Measurements from ENCODE around the gene SLC7A10. TPM values are rescaled to one million over a fixed set of nuclear protein-coding genes. Genes with fewer than 3 reads are reported as not detected.
A peak's percentile ranks its signal among the peaks of the same experiment; 100 is the strongest.

SLC7A10 gene
- total RNA-seq, 2 experiments from 2014 or later: not detected

DNA sequence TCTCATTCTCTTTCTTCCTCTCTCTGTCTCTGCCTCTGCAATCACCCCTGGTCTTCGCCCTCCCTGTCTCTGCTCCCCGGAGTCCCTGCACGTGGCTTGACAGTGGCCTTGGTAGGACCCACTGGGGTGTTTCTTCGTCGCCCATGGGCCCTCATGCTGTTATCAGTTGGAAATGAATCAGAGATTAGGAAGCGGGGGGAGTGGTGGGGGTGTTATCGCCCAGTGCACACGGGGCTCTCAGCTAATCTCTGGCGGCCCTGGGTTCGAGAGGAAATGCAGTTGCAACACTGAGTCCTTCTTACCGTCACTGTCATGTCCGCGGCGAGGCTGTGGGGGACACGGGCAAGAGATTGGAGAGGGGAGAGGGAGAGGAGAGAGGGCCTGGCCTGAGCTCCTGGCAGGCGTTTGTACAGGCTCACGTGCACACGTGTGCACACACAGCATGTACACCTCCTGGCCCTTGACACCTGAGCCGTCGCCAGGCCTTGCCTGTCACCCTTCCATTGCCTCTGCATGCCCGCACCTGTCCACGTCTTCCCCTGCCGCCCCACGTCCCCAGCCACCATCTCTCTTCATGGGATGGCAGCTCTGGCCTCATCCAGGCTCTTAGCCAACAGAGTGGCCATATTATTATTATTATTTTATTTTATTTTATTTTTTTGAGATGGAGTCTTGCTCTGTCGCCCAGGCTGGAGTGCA, 37.8 kb upstream of the SLC7A10 start:
- POLR2A ChIA-PET: no interaction called here
- Mint-ChIP-seq H3K9me3 (no peaks in the 10 kb centered on the region), H3K27ac (peak overlapping the region; percentile 61), H3K4me3 (no peak overlapping the region), H3K4me1 (peaks cover 11% of the 10 kb centered on the region), H3K27me3 (peaks cover 9% of the 10 kb centered on the region), H3K36me3 (no peaks in the 10 kb centered on the region)
- DNase-seq (no peak), ATAC-seq (ENCODE audit: low read depth) (no peak)

DNA sequence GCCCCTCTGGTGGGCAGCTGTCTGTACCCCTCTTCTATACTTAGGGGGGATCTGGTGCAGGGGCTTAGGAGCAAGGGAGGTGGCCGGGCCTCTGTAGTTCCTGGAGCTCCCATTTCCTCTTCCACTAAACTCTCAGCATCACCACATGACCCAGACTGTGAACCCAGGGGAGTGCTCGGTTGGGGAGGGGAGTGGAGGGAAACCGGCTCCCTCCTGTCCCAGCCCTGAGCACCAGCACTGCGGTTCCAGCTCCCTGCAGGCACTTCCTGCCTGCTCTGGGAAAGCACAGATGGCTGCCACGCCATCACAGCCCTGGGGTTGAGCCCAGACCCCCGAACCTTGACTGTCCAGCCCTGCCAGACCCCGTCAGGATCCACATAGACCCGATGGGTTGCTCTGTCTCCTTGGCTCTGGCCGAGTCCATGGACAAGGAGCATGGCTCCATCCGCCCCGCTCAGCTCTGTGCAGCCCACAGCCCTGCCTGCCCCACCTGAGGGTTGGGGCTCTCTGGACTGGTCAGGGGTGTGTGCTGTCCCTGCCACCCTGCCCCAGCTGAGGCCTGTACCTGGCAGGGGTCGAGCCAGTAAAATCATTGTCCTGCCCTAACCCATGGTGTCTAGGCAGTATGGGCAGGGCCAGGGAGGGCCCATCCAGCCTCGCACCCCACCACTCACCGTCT, 36.0 kb upstream of the SLC7A10 start:
- H3K27me3 Mint-ChIP-seq: peaks cover 13% of the 10 kb centered on the region
- no peaks in the 10 kb centered on the region for H3K36me3 Mint-ChIP-seq
- no peaks in the 10 kb centered on the region for H3K9me3 Mint-ChIP-seq
- peaks cover 11% of the 10 kb centered on the region for H3K4me1 Mint-ChIP-seq
- ATAC-seq (ENCODE audit: low read depth) (no peak), DNase-seq (no peak)
- POLR2A ChIA-PET: no interaction called here
- no peak overlapping the region for H3K4me3 Mint-ChIP-seq
- H3K27ac Mint-ChIP-seq: no peak overlapping the region

DNA sequence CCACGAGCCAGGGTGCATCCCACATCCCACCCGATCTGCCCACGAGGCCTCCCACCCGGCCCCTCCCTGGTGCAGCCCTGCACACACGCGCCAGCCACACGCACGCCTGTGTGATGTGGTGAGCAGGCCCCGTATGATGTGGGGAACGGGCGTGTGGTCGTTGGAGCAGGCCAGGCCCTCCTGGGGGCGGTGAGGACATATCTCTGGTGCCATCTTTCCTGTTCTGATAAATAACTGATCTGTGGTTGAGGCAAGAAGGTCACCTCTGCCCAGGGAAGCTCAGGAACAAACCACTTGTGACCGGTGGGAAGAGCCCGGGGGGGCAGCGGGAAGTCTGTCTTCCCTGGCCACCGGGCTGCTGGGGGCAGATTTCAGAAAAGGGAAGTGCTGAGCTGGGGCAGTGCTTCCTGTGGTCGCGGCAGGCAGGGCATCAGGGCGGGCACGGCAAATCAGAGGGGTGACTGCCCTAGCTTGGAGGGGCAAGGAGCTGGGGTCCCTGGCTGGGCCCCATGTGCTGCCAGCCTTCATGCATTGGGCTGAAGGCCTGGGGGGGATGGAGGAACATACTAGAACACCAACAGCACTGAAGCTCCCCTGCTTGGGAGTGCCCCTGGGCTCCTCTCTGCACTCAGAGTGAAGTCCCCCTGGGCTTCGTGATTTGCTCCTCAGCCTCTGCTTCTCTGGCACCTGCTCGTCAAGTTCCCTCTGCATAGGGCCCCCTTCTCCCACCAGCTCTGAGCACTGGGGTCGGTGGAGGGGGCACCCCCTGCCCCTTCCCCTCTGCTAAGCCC, 35.2 kb upstream of the SLC7A10 start:
- Mint-ChIP-seq H3K27ac (peak overlapping the region; percentile 31), H3K9me3 (no peaks in the 10 kb centered on the region), H3K4me3 (peak overlapping the region; percentile 43), H3K36me3 (no peaks in the 10 kb centered on the region), H3K27me3 (peaks cover 13% of the 10 kb centered on the region), H3K4me1 (peaks cover 11% of the 10 kb centered on the region)
- no peak for DNase-seq
- POLR2A ChIA-PET: interaction anchor here (0.5 kb wide), 1 partner anchor 64 kb away, joined by 3 read pairs; no protein-coding TSS in a partner anchor
- peak; percentile 55 for ATAC-seq (ENCODE audit: low read depth)

DNA sequence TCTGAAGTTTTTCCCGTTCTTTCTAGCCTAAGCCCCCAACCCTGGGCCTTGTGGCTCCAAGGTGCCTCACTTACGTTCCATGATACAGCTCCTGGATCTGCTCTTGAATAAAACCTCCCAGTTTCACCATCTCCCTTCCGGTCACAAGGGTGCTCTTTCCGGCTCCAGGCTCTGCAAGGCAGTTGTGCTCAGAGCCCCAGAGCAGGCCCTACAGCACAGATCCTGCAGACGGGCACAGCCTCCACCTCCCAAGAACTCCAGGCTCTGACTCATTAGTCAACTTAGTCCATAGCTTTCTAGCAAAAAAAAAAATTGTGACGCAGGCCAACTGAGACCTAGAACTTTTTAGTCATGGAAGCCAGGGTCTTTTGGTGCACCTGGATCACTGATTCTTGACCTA, 33.9 kb upstream of the SLC7A10 start:
- H3K9me3 Mint-ChIP-seq: no peaks in the 10 kb centered on the region
- ATAC-seq (ENCODE audit: low read depth) (no peak), DNase-seq (no peak)
- peaks cover 13% of the 10 kb centered on the region for H3K27me3 Mint-ChIP-seq
- H3K36me3 Mint-ChIP-seq: no peaks in the 10 kb centered on the region
- no peak overlapping the region for H3K4me3 Mint-ChIP-seq
- H3K27ac Mint-ChIP-seq: no peak overlapping the region
- POLR2A ChIA-PET: no interaction called here
- peaks cover 11% of the 10 kb centered on the region for H3K4me1 Mint-ChIP-seq

DNA sequence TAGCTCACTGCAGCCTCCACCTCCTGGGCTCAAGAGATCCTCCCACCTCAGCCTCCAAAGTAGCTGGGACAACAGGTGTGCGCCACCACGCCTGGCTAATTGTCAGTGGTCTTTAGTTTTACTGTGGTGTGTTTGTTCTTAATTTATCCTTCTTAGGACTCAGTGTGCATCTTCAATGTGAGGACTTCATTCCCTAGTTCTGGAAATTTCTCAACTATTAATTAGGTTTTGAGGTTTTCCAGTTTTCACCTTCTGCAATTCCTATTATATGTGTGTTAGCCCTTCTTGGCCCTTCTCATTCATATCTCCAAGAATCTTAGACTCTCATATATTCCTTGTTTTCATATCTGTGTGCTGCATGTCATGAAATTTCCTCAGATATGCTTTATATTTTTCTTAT, 32.2 kb upstream of the SLC7A10 start:
- no peaks in the 10 kb centered on the region for H3K36me3 Mint-ChIP-seq

DNA sequence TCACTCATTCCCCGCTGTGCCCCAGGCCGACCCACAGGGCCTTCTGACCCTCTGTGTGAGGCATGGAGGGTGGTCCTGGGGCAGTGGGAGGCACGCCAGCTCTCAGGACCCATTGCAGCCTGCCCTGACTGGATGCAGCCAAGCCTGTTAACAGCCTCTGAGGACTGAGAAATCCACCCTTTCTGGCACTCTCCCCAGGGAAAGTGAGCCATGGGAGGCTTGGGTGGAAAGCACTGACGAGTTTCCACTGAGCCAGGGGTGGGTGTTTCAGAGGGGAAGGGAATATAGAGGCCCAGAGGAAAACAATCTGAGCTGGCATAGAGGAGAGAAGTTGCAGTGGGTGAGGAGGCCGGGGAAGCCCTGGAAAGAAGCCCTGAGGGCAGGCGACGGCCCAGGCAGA, 30.6 kb upstream of the SLC7A10 start:
- H3K27ac Mint-ChIP-seq: no peak overlapping the region
- H3K4me3 Mint-ChIP-seq: no peak overlapping the region
- no peaks in the 10 kb centered on the region for H3K9me3 Mint-ChIP-seq
- POLR2A ChIA-PET: no interaction called here
- peaks cover 10% of the 10 kb centered on the region for H3K4me1 Mint-ChIP-seq
- DNase-seq: no peak
- H3K36me3 Mint-ChIP-seq: no peaks in the 10 kb centered on the region
- peaks cover 11% of the 10 kb centered on the region for H3K27me3 Mint-ChIP-seq
- ATAC-seq (ENCODE audit: low read depth): no peak

More for the DNA sequence above, 32.2 kb upstream of the SLC7A10 start:
- Mint-ChIP-seq H3K27ac (no peak overlapping the region), H3K9me3 (no peaks in the 10 kb centered on the region), H3K4me3 (no peak overlapping the region), H3K4me1 (peaks cover 11% of the 10 kb centered on the region), H3K27me3 (peaks cover 11% of the 10 kb centered on the region)
- DNase-seq (no peak), ATAC-seq (ENCODE audit: low read depth) (no peak)
- POLR2A ChIA-PET: no interaction called here

DNA sequence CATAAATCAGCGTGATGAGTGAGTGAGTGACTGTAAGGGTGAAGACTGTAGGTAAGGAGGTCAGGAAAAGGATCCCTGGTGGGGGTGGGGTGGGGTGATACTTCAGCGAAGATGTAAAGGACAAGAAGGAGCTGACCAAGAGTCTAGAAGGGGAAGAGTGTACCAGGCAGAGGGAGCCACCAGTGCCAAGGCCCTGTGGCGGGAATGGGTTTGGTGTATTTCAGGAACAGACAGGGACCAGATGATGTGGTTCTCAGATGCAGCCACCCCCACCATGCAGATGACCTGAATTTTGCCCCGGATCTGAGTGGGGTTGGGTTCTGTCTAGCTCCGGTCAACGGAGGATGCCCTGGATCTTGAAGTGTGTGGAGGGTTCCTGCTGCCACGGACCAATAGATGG, 30.1 kb upstream of the SLC7A10 start:
- POLR2A ChIA-PET: no interaction called here
- no peak for ATAC-seq (ENCODE audit: low read depth)
- no peak for DNase-seq
- no peaks in the 10 kb centered on the region for H3K9me3 Mint-ChIP-seq
- peaks cover 11% of the 10 kb centered on the region for H3K27me3 Mint-ChIP-seq
- no peaks in the 10 kb centered on the region for H3K36me3 Mint-ChIP-seq
- H3K4me3 Mint-ChIP-seq: no peak overlapping the region
- peaks cover 5% of the 10 kb centered on the region for H3K4me1 Mint-ChIP-seq
- H3K27ac Mint-ChIP-seq: no peak overlapping the region

DNA sequence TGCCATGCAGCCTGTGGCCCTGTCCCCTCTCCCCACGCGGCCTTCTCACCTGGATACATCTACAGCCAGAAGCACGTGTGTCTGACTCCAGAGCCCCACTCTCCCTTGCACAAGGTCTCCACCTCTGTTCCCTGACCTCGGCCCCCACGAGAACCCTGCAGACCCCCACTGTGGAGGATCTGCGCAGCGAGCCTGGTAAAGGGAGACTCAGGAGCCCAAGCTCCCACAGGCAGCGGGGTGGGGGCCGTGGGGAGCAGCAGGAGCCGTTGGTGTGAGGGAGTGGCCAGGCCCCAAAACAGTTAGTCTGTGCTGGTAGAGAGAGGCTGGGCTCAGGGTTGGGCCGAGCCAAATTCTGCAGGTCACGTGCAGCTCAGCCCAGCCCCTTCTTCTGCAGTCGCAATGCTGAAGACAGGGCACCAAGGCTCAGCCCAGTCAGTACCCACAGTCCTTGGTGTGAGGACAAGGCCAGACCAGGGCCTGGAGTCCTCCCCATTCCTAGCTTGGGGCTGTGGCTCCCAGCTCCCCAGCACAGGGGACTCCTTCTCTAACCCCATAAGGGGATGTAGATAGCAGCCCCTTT, 28.7 kb upstream of the SLC7A10 start:
- no peak for ATAC-seq (ENCODE audit: low read depth)
- Mint-ChIP-seq H3K27ac (no peak overlapping the region), H3K27me3 (peaks cover 8% of the 10 kb centered on the region), H3K4me3 (no peak overlapping the region), H3K4me1 (no peaks in the 10 kb centered on the region), H3K9me3 (no peaks in the 10 kb centered on the region), H3K36me3 (no peaks in the 10 kb centered on the region)
- DNase-seq: no peak
- POLR2A ChIA-PET: no interaction called here

DNA sequence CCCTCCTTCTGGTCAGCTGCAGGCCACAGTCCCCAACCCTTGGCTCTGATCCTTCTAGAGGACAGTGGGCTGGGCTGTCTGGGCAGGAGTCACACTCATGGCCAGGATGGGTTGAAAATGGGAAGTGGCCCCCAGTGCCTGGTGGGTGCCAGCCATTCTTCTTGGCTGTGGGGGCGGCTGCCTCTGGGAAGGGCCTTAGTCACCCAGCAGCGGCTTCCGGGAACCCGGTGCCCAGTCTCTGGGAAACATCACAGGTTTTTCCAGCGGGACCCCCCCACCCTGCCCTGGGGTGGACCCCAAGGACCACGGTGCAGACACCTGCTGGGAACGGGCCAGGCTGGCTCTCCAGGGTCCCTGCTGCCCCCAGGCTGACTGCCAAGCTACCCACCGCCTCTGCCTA, 27.3 kb upstream of the SLC7A10 start:
- H3K4me3 Mint-ChIP-seq: no peak overlapping the region
- ATAC-seq (ENCODE audit: low read depth) (no peak), DNase-seq (no peak)
- H3K4me1 Mint-ChIP-seq: no peaks in the 10 kb centered on the region
- peaks cover 3% of the 10 kb centered on the region for H3K27me3 Mint-ChIP-seq
- POLR2A ChIA-PET: no interaction called here
- no peak overlapping the region for H3K27ac Mint-ChIP-seq
- H3K9me3 Mint-ChIP-seq: no peaks in the 10 kb centered on the region
- no peaks in the 10 kb centered on the region for H3K36me3 Mint-ChIP-seq

DNA sequence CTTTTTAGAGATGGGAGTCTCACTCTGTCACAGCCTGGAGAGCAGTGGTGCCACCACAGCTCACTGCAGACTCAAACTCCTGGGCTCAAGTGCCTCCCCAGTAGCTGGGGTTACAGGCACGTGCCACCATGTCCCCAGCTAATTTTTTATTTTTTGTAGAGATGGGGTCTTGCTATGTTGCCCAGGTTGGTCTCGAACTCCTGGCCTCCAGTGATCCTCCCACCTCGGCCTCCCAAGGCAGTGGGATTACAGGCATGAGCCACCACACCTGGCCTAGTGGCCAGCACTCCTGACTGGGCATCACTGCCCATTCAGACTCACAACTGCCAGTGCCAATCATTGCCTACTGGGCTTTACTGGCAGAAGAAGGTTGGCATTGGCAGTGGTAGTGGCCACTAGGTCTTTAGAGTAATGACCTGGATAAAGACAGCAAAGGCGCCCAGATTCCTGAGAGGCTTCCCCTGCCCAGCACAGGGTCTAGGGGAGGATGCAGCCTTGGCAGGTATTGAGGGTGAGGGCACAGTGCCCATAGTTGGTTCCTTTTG, 26.8 kb upstream of the SLC7A10 start:
- no peaks in the 10 kb centered on the region for H3K27me3 Mint-ChIP-seq
- H3K27ac Mint-ChIP-seq: no peak overlapping the region
- ATAC-seq (ENCODE audit: low read depth): no peak
- H3K4me3 Mint-ChIP-seq: no peak overlapping the region
- POLR2A ChIA-PET: no interaction called here
- no peaks in the 10 kb centered on the region for H3K4me1 Mint-ChIP-seq
- no peak for DNase-seq
- H3K9me3 Mint-ChIP-seq: no peaks in the 10 kb centered on the region
- H3K36me3 Mint-ChIP-seq: no peaks in the 10 kb centered on the region

DNA sequence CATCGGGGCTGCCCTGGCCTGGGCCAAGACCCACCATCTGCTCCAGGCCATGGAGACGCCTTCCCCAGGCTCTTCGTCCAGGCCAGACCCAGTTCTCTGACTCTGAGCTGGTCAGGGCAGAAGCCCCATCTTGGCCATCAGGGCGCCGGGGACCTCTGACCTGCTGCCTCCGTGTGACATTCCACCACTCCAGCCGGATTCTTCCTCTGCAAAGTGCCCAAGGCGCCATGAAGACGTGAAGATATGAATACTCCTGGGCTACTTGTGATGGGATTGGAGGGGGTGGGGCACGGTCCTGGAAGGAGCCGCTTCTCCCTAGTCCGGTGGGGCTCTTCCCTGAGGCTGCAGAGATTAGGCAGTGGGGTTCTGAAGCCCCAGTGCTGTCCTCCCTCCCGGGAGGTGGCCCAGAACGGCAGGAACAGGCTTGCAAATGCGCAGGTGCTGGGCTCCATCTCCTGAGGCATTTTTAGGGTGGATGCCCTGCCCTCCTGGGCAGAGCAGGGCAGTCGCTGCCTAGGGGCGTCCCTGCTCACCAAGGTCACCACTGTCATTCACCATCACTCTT, 26.0 kb upstream of the SLC7A10 start:
- no peak for ATAC-seq (ENCODE audit: low read depth)
- no peaks in the 10 kb centered on the region for H3K4me1 Mint-ChIP-seq
- H3K9me3 Mint-ChIP-seq: no peaks in the 10 kb centered on the region
- H3K27me3 Mint-ChIP-seq: no peaks in the 10 kb centered on the region
- POLR2A ChIA-PET: no interaction called here
- no peak overlapping the region for H3K4me3 Mint-ChIP-seq
- H3K27ac Mint-ChIP-seq: no peak overlapping the region
- no peaks in the 10 kb centered on the region for H3K36me3 Mint-ChIP-seq
- no peak for DNase-seq

DNA sequence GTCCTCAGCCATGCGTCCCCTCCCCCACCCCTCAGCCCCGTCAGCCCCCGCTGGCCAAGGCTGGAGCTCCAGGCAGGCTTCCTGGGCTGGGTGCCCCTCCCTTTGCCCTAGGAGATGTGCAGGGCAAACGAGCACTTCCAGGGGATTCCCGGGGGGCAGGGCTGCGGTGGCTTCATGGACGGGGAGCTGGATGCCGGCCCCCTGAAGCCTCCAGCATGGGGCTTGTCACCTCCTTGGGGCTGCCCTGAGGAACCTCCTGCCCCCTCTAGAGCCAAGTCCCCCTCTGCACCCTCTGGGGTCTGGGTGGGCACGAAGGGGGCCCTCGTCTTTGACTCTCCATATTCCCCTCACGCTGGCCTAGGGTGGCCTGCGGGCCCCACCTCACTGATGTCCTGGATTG, 25.4 kb upstream of the SLC7A10 start:
- no peak overlapping the region for H3K27ac Mint-ChIP-seq
- H3K36me3 Mint-ChIP-seq: no peaks in the 10 kb centered on the region
- POLR2A ChIA-PET: no interaction called here
- H3K4me1 Mint-ChIP-seq: no peaks in the 10 kb centered on the region
- H3K4me3 Mint-ChIP-seq: no peak overlapping the region
- no peak for ATAC-seq (ENCODE audit: low read depth)
- no peak for DNase-seq
- H3K9me3 Mint-ChIP-seq: no peaks in the 10 kb centered on the region
- no peaks in the 10 kb centered on the region for H3K27me3 Mint-ChIP-seq

DNA sequence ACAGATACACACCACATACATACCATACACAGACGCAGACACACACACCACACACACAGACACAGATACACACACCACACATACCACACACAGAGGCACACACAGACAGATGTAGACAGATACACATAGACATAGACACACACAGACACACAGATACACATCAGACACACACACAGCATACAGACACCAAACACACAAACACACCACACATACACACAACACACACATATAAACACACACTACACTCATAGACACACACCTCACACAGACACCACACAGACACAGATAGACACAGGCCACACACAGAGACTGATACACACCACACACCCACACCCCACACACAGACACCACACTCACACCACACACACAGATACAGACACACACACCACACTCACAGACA, 24.9 kb upstream of the SLC7A10 start:
- DNase-seq (no peak), ATAC-seq (ENCODE audit: low read depth) (no peak)
- H3K4me1 Mint-ChIP-seq: no peaks in the 10 kb centered on the region
- H3K27ac Mint-ChIP-seq: no peak overlapping the region
- no peaks in the 10 kb centered on the region for H3K36me3 Mint-ChIP-seq
- H3K27me3 Mint-ChIP-seq: no peaks in the 10 kb centered on the region
- no peak overlapping the region for H3K4me3 Mint-ChIP-seq
- no peaks in the 10 kb centered on the region for H3K9me3 Mint-ChIP-seq
- POLR2A ChIA-PET: no interaction called here
